Retina (tissue), 1 donor: ENCODE results near the gene KRT7.
"Not testable (repeated sequence)": the region's sequence is repeated elsewhere in the genome, so short reads cannot be mapped to it uniquely, and the experiment has no call there.

Experiments
- DNase-seq: peaks from one replicate; pipeline ENCODE4 v3.0.0-alpha.2; 2016

Gene KRT7

DNA sequence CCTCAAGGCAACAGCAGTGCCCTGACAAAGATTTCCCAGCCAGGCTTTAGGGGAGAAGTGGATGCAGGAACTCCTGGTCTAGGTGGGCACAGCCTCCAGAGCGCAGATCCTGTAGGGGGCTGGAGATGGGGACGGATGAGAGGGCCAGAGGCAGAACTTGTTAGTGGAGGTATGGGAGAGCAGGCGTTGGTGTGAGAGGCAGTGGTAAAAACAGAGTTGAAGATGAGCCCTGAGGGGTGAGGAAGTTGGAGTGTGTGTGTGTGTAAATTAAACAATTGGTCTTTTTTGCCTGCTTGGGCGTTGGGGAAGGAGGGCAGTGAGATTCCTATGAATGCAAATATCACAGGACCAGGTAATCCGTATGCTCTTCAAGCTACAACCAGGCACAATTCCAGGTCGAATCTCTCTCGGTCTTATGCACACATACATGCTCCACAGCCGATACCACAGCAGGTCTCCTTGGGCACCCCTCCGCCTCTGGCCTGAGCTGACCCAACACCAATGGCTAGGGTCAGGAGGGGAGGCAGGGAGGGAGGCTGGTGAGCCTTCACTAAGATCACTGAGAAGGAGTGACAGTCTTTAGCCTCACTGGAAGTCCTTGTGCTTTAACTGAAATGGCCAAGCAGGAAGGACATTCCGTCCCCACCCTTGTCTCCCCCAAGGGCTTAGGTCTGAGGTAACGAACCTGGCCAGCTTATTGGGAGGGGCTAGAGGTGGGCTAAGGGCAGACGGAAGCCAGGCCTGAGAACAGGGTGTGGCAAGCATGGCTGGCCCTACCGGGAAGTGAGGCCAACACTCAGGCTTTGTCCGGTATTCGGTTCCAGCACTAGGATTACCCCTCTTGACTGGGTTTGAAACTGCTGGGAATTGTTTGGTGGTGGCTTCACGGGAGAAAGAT is 1.5 kb upstream of the KRT7 start:
- no peak for DNase-seq

DNA sequence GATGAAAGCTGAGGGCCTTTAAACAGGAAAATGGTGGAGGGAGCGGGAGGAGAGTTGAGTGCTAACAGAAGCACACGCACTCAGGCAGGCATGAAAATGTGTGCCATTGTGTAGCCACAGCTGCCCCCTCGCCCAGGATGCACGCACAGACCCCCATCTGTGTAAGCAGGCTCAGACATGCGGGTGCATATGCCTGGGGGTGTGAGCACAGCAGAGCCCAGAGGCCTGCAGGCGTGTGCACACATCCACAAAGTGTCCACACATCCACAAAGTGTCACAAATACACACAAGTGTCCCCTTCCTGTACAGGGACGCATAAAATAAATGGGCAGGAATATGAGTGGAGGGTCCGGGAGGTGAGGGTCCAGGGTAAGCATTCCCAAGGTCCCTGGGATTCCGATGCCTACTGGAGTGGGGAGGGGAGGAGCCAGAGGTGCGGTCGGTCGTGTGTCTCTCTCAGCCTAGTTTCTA is 805 bp upstream of the KRT7 start:
- DNase-seq = no peak

DNA sequence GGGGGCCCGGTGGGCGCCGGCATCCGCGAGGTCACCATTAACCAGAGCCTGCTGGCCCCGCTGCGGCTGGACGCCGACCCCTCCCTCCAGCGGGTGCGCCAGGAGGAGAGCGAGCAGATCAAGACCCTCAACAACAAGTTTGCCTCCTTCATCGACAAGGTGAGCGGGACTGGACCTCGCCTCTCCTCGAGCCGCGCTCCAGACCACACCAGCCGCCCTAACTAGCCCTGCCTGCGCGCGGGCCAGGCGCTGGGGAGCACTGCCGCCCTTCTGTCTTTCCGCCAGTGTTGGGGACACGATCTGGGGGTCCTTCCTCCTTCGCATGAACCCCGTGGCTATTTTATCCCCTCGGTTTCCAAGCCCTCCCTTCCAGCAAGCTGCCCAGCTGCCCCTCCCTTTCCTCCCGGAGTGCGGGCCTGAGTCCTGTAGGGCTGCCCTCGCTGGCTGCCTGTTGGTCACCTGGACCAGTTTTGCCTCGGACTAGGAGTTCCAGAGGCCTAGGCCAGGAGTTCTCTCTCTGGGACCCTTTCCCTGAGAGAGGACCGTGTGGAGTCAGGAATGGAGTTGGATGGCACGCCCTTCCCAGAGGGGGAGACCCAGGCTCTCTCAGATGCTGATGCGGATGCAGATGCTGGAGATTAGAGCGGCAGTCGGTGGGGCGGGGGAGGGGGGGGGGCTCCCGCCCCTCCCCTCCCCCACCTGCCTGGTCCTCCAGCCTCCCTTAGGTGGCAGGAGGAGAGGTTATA is 592 bp downstream of the KRT7 start:
- no peak for DNase-seq

DNA sequence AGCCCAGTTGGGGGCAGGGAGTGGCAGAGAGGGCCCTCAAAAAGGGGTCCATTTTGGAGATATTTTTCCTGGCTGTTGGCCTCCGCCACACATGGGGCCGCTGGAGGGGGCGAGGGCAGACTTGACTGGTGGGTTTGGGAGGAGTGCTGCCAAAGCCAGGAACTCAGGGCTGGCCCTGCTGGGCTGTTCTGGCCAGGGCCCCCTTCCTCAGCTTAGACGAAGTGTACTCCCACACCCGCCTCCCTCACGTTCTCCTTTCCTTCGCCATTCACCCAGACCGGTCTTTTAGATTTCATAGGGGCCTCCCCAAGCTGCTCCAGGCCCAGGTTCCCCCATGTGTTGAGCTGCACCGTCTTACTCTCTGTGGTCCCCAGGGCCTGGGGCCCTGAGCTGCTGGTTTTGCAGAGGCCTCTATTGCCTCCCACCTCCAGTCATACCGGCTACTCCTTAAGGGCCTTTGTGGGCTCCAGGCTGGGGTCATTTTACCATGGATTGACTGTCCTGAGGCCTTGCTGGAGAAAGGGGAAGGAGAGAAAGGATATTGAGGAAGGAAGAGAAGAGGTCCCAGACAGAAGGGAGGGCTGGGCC is 1.3 kb downstream of the KRT7 start:
- DNase-seq = no peak

DNA sequence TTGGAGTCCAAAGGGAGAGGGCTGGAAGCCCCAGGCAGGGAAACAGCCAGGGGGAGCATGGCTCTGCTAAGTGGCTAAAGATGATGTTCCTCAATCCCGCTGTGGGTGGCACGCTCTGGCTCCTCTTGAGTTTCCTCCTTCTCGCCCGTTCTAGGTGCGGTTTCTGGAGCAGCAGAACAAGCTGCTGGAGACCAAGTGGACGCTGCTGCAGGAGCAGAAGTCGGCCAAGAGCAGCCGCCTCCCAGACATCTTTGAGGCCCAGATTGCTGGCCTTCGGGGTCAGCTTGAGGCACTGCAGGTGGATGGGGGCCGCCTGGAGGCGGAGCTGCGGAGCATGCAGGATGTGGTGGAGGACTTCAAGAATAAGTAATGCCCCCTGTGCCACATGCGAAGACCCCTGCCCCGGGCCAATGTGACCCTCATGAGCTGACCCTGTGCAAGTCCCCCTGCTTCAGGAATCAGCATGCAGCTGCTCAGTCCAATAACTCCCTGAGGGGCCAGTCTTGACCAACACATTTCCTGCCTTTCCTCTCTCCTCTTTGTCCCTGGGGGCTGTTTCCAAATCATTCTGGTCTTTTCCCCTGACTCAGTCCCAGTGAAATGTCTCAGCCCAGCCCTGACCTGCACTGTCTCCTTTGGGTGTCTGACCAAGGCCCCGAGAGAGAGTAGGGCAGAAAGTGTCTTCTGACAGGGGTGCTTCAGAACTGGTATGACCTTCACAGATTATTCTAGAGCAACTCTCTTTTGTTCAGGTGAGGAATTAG is 2.1 kb downstream of the KRT7 start:
- DNase-seq = no peak

DNA sequence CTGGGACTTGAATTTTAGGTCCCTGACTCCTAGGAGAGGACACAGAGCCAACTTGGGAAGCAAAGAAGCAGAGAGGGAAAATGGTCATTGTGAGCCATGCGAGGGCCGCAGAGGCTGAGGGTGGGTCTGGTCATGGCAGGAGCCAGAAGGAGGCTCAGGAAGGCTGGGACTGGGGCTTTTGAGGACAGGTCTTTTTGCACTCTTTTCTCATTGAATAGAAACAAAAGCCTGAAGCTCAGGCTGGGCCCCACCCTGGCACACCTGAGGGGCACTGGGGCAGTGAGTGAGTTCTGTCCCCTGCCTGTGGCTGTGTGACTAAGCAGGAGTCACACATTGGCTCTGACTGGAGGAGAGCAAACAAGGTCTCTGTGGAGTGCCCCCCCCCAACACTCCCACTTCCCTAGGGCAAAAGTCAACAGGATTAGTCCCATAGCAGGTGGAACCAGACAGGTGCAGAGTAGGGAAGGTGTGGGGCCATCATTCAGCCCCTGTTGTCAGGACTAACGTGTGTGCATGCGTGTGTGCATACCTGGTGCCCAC is 2.8 kb downstream of the KRT7 start:
- no peak for DNase-seq

DNA sequence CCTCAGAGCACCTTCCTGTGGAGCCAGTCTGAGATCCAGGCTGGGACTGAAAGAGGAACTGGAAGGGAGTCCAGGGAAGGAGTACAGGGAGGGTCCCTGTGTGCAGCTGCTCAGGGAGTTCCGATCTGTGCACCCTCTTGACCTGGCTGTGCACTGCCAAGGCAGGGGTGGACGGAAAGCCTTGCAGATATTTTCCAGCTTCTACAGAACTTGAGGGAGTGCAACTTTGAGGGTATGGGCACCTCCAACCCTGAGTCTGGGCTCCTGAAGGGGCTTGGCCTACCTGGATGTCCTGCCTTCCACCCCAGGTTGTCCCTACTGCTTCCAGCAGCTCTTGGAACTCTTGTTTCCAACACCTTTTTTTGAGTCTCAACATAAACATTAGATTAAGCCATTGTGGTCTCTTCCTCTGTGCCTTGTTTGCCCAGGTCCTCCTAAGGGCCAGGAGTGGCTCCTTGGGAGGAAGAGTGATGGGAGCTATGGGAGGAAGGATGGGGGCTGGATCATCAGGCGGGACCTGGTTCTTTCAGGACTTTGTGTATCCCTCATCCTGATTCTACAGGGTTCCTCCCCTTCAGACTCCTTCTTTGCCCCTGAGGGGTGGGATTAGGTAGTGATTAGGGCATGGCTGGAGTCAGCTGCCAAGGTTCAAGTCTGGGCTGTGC is 3.5 kb downstream of the KRT7 start:
- no peak for DNase-seq

DNA sequence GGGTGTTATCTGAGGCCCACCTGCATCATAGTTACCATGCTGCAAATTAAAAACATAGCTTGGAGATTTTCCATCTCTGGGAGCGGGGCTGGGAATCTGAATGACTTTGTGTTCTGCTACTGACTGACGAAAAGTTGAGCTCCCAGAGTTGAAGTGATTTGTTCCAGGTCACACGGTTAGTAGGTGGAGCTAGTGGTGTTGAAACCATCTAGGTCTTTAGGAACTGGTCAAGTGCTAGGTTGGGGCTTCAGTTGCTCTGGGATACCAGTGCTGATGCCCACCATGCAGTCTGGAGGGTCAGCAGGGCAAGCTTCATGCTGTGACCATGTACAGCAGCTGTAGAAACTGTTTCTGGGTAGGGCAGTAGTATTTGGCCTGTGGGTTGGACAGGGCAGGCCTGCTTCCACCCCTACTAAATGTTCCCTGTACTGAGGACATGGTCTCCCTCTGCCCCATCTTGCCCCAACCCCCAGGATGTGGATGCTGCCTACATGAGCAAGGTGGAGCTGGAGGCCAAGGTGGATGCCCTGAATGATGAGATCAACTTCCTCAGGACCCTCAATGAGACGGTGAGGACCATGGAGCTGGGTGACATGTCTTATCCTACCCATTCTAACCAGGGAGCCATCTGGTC is 5.3 kb downstream of the KRT7 start:
- DNase-seq = no peak

DNA sequence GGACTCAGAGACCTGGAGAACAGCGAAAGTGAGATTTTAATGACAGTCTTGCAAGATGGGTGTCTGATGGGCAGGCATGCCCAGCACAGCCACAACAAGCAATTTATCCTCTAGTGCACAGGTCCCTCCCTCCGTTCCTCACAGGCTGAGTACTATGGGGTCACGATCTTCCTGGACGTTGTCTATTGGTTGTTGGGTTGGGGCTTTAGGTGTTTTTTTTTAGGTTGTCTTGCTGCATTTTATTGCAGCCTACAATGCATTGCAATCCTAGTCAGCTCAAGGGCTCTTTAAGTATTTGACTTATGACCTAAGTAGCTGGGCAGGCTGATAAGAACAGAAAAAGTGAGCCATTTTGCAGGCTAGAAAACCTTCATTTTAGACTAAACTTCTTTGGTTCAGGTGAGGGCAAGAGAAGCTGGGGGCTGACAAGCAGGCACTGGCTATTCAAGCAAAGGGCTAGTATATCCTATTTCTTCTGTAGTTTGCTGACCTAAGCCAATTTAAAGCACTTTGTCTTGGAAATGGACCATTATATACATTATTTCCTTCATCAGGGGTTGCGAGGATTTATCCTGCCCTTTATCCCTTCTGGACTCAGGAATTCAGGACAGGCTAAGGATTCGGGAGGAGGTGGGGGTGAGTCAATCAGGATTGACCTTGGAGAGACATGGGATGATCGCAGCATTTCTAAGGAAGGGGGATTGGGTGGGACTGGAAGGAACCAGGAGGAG is 6.0 kb downstream of the KRT7 start:
- DNase-seq = no peak

DNA sequence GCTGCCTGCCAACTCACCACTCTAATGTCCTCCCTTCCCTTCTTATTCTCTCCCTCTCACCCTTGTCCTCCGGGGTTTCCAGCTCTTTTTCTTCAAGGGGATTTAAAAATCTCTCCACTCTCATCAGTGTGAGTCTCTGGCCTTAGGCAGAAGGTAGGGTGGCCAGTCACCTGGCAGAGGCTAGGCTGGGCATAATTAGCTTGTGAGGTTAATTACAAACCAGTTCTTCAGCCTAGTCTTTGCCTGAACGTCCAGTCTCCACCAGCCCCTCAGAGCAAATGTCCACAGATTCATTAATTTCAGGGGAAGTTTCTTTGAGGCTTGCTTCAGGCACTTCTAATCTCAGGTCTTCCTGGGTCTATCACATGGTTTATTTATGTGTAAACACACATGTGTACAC is 6.7 kb downstream of the KRT7 start:
- DNase-seq = no peak

DNA sequence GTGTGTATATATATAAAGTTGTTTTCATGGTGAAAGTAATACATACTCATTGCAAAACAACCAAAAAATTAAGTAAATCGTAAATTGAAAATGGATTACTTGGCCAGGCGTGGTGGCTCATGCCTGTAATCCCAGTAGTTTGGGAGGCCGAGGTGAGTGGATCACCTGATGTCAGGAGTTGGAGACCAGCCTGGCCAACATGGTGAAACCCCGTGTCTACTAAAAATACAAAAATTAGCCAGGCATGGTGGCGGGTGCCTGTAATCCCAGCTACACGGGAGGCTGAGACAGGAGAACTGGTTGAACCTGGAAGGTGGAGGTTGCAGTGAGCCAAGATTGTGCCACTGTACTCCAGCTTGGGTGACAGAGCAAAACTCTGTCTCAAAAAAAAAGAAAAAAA is 7.2 kb downstream of the KRT7 start:
- DNase-seq = not testable (repeated sequence)

DNA sequence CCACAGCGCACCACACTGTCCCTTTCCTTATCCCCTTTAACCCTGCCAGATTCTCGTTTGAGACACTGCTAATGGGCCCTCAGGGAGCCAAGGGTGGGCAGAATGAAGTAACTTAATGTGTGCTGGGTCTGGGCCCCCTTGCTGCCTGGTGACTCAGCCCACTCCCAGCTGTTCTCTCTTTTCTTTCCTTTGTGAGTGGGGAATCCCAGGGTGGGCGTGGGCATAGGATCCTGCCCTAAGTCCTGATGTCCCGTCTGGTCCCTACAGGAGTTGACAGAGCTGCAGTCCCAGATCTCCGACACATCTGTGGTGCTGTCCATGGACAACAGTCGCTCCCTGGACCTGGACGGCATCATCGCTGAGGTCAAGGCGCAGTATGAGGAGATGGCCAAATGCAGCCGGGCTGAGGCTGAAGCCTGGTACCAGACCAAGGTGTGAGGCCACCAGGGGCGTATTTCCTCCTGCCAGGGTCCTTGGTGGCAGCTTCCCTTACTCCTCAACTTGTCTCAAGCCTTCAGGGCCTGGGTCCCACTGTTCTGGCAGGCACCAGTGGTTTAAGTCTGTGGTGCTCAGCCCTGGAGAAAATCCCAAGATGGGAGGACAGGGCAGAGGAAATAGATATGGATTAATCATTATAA is 8.3 kb downstream of the KRT7 start:
- DNase-seq = no peak

DNA sequence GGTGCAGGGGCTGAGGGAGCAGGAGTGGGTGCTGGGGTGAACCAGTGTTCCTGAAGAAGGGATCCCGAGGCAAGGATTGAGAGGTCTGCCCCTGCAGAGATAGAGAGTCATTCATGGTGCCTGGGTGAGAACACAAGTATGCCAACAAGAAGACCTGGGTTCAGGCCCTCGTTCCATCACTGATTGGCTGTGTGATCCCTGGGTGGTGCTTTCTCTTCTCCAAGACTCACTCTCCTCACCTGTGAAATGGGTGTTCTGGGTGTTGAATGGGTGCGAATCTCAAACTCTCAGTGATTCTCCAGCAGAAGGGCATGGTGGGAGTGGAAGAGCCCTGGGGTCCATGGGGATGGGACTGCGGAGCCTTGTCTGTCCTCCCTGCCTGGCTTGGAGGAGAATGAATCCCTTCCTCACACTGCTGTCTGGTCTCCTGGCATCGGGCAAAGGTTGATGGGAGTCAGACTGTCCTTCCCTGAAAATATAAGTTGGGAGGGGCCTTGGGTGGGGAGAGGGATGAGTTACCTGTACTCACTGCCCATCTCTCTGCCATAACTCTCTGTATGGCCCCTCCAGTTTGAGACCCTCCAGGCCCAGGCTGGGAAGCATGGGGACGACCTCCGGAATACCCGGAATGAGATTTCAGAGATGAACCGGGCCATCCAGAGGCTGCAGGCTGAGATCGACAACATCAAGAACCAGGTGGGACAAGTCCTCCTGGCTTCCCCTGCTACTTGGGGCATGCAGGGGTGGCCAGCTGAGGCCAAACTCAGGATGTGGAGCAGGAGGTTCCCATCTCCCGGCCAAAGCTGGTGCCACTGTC is 9.6 kb downstream of the KRT7 start:
- DNase-seq = no peak

DNA sequence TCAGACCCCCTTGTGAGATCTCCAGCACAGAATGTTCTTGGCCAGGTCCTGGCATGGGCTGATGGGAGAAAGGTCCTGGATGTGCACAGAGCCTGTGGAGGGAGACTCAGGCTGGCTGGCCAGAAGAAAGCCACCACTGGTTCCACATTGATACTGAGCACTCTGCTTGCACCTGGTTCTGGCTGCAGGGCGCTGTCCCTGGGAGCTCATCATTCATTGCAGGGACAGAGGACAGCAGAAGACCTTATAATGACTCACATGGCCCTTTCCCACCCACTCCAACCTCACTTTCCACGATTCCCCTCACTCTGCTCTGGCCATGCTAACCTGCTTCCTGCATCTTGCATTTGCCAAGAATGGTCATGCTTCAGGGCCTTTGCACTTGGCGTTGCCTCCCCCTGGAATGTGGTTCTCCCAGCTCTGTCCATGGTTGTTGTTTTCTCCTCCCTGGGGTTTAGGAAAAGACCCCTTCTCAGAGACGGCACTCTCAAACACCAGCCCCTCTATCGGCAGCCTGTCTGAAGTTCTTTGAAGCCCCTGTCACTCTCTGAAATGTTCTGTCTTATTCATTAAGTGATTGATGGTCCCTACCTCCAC is 10.3 kb downstream of the KRT7 start:
- DNase-seq = no peak

DNA sequence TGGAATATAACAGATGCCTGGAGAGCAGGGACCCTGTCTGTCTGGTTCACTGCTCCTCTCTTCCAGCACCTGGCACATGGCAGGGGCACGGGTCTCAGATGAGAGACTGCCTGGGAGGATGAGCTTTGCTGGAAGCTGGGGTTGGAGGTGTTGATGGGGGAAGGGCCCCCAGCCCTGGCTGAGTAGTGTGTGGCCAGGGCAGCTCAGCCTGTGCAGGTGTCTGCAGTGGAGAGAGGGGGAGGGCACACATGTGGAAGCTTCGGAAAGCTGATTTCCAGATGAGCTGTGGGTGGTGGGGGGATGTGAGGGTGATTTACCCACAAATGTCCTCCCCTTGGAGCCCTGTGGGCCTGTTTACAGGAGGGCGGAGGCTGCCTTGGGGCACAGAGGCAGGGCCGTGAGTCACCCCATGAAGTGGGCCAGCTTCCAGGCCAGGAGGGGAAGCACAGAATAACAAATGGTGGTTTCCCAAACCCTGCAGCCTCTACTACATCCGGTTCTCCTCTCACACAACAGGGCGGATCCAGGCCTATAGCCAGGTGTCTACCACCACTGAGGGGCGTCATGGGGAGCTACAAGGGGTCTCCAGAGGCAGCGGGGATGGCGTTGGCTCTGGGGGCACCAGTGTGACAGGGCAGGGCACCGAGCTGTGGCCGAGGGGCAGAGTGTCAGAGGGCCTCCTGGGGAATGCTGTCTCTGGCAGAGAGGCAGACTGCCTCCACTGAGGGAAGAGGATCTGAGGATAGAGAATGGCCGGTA is 11.0 kb downstream of the KRT7 start:
- no peak for DNase-seq

DNA sequence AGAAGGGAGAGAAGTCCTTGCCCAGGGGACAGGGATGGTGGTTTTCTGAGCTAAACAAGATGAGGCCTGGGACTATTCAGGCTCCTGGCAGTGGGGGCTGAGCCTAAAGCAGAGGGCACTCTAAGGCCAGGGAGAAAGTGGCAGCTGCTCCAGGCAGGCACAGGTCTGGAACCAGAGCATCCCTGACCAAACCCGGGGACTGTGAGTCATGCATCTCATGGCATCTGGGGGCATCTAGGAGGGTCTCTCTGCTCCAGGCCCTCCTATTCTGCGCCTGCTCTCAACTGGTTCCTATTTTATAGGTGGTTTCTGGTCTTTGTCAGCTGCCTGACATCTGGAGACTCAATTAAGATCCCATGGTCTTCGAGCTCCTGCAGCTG is 11.6 kb downstream of the KRT7 start:
- no peak for DNase-seq

DNA sequence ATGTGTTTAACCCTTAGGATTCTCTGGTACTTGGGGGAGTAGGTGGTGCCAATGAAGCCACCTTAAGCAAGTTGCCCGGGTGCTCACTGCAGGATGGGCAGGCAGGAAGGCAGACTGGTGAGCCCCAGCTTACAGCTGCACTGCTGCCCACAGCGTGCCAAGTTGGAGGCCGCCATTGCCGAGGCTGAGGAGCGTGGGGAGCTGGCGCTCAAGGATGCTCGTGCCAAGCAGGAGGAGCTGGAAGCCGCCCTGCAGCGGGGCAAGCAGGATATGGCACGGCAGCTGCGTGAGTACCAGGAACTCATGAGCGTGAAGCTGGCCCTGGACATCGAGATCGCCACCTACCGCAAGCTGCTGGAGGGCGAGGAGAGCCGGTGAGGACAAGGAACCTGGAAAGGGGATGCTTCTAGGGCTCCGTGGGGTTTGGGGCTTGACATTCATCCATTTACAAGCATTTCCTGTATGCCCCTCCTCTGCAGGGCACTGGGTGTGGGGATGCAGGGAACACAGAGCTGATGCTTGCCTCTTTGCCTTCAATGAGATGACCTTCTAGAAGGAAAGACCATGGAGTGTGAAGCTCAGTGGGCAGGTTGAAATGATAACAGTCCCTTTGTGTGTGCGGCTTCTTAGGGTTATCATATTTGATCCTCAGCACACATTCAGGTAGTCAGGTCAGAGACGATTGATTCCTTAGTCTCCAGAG is 12.4 kb downstream of the KRT7 start:
- DNase-seq = no peak
